Astrocyte of the cerebellum (primary cell): ENCODE measurements around the gene PLPPR5.

Experiments used
- DNase-seq: peaks from one replicate; pipeline ENCODE4 v3.0.0-alpha.2; 2011; ENCODE audit warnings: low read depth
- H3K4me3 ChIP-seq: 2 replicates; pipeline ENCODE4 v1.5.1; 2011; ENCODE audit warnings: mild to moderate bottlenecking, low read depth, low read length, moderate library complexity
- CTCF ChIP-seq: IDR thresholded peaks from 2 replicates; pipeline ENCODE4 v1.5.1; 2012; ENCODE audit warnings: low read length, low read depth, moderate library complexity, mild to moderate bottlenecking; ENCODE audit errors: missing control alignments
- in situ Hi-C: cut with HindIII; loops from 2 replicates; pipeline ENCODE4 v1.10.0; 2017; ENCODE audit warnings: low sequenced_read_pairs

PLPPR5 gene

GRCh38 chr1:98914547-98914946 is 90.1 kb downstream of the PLPPR5 start:
- DNase-seq, result no peak
- no peak overlapping the region for H3K4me3 ChIP-seq
- TF ChIP-seq CTCF, result no peak
- in situ Hi-C loops, result no loop called here

GRCh38 chr1:98910827-98911226 is 93.8 kb downstream of the PLPPR5 start:
- in situ Hi-C loops, result no loop called here
- TF ChIP-seq CTCF, result no peak
- DNase-seq, result no peak
- no peak overlapping the region for H3K4me3 ChIP-seq

- DNase-seq, result no peak
- in situ Hi-C loops, result no loop called here
- TF ChIP-seq CTCF, result no peak
- no peak overlapping the region for H3K4me3 ChIP-seq
Measured at GRCh38 chr1:98908980-98909379, 95.7 kb downstream of the PLPPR5 start.

GRCh38 chr1:98906809-98907208 is 97.9 kb downstream of the PLPPR5 start:
- in situ Hi-C loops, result no loop called here
- no peak overlapping the region for H3K4me3 ChIP-seq
- no peak for DNase-seq
- TF ChIP-seq CTCF, result no peak

GRCh38 chr1:98906361-98906760 is 98.3 kb downstream of the PLPPR5 start:
- no peak overlapping the region for H3K4me3 ChIP-seq
- DNase-seq, result no peak
- in situ Hi-C loops, result no loop called here
- no peak for TF ChIP-seq CTCF

GRCh38 chr1:98904684-98905083 is 100.0 kb downstream of the PLPPR5 start:
- H3K4me3 ChIP-seq, result no peak overlapping the region
- in situ Hi-C loops, result no loop called here
- TF ChIP-seq CTCF, result no peak

GRCh38 chr1:98903726-98904125 is 100.9 kb downstream of the PLPPR5 start:
- peak; percentile 15 for DNase-seq
- in situ Hi-C loops, result no loop called here
- H3K4me3 ChIP-seq, result no peak overlapping the region
- TF ChIP-seq CTCF, result no peak

More at GRCh38 chr1:98904684-98905083, 100.0 kb downstream of the PLPPR5 start:
- DNase-seq, result no peak
